GM13977 (cell line): ENCODE data around the gene TUBB3.

Experiments used
- DNase-seq: peaks from one replicate; pipeline ENCODE4 v3.0.0; 2012; ENCODE audit warnings: low spot score
- in situ Hi-C: fragments of 300-500 bp; cut with MboI; formaldehyde crosslinking; loops from one replicate; pipeline ENCODE4 v1.12.0; 2022; ENCODE audit warnings: low sequenced_read_pairs, low pct_unique_long_range_greater_than_20kb, mixed read lengths, inconsistent platforms; ENCODE audit not compliant: unreplicated experiment
- TF ChIP-seq, protein P1 (sequence below): IDR thresholded peaks from 2 replicates; pipeline ENCODE4 v1.5.1; 2012; ENCODE audit warnings: mild to moderate bottlenecking, control low read depth; ENCODE audit not compliant: insufficient read depth; ENCODE audit errors: extremely low read depth, missing control alignments

The TUBB3 gene

DNA sequence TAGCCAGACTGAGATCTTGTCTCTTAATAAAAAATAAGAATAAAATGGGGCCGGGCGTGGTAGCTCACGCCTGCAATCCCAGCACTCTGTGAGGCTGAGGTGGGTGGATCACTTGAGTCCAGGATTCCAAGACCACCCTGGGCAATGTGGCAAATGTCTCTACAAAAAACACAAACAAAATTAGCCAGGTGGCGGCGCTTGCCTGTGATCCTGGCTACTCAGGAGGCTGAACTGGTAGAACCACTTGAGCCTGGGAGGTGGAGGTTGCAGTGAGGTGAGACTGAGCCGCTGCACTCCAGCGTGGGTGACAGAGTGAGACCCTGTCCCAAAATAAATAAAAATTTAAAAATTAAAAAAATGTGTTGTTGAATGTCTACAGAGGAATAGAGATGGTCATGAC lies 22.5 kb downstream of the TUBB3 start:
- TF ChIP-seq, protein P1, sequence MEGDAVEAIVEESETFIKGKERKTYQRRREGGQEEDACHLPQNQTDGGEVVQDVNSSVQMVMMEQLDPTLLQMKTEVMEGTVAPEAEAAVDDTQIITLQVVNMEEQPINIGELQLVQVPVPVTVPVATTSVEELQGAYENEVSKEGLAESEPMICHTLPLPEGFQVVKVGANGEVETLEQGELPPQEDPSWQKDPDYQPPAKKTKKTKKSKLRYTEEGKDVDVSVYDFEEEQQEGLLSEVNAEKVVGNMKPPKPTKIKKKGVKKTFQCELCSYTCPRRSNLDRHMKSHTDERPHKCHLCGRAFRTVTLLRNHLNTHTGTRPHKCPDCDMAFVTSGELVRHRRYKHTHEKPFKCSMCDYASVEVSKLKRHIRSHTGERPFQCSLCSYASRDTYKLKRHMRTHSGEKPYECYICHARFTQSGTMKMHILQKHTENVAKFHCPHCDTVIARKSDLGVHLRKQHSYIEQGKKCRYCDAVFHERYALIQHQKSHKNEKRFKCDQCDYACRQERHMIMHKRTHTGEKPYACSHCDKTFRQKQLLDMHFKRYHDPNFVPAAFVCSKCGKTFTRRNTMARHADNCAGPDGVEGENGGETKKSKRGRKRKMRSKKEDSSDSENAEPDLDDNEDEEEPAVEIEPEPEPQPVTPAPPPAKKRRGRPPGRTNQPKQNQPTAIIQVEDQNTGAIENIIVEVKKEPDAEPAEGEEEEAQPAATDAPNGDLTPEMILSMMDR, result no peak
- DNase-seq, result no peak
- in situ Hi-C loops, result no loop called here

DNA sequence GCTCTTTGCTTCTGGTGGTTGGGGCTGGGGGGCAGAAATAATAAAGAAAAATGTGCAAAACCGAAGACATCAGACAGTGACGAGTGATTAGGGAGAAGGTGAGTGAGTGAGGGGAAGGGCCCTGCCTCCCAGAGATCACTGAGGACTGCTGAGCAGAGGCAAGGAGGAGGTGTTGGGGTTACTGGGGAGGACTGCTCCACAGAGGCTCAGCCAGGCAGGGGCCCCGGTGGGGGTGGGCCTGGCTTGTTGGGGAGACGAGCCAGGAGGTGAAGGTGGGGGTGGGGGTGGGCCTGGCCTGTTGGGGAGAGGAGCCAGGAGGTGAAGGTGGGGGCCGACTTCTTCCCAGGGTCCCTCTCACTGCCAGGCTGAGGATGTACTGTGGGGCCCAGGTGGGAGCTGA lies 23.4 kb downstream of the TUBB3 start:
- no peak for DNase-seq
- in situ Hi-C loops, result no loop called here
- TF ChIP-seq, protein P1, result no peak

DNA sequence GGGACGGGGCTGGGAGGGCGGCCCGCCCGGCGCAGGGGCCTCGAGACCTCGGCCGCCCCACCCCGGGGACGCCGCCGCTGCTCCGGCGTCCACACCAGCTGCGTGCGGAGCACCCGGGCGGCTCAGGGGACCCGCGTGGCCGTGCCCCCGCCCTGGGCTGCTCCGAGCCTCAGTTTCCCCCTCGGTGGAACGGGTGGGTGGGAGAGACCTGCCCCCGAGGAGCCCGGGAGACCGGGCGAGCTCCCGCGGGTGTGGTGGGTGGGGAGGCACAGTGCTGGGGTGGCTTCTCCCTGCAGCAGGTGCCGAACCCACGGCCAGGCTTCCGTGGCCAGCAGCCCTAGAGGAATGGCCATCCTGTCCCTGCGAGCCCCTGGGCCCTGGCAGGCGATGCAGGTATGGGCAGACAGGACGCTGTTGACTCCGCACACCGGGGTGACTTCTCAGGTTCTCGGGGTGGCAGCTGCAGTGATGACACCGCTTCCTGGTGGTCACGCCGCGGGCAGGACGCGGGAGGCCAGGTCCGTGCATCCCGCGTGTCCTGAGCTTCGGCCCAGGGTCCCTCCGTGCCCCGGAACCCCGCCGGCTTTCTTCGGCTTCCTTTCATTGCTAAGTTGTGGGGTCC lies 26.1 kb downstream of the TUBB3 start:
- DNase-seq, result no peak
- in situ Hi-C loops, result no loop called here
- TF ChIP-seq, protein P1, result no peak

- TF ChIP-seq, protein P1, result no peak
- no peak for DNase-seq
- in situ Hi-C loops, result no loop called here
These were observed 26.6 kb downstream of the TUBB3 start for GRCh38 chr16:89949756-89950155.

GRCh38 chr16:89951509-89951908 lies 28.4 kb downstream of the TUBB3 start:
- TF ChIP-seq, protein P1, result no peak
- in situ Hi-C loops, result no loop called here
- DNase-seq, result no peak

DNA sequence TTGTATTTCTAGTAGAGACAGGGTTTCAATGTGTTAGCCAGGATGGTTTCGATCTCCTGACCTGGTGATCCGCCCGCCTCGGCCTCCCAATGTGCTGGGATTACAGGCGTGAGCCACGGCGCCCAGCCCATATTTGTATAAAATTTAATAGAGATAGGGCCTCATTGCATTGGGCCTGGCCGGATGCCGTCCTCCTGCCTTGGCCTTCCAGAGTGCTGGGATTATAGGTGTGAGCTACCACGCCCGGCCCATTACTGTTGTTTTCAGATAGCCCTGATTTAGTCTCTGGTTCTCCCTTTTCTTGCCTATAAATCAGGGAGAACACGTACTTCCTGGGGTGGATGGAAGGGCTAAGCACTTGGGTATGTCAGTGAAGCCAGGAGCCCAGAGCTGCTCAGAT lies 28.9 kb downstream of the TUBB3 start:
- no peak for DNase-seq
- in situ Hi-C loops, result no loop called here
- TF ChIP-seq, protein P1, result no peak

- DNase-seq, result no peak
These were observed 29.4 kb downstream of the TUBB3 start for GRCh38 chr16:89952551-89952950.

More at GRCh38 chr16:89952551-89952950, 29.4 kb downstream of the TUBB3 start:
- TF ChIP-seq, protein P1, result no peak
- in situ Hi-C loops, result no loop called here
